GM18498 (cell line): Measurements from ENCODE around the gene DHRS4L2.
"Not testable (repeated sequence)": the region's sequence is repeated elsewhere in the genome, so short reads cannot be mapped to it uniquely, and the experiment has no call there.

Source experiments
- ATAC-seq: cut with Tn5 transposase; IDR thresholded peaks from one replicate; pipeline ENCODE4 v1.9.1; 2021; ENCODE audit warnings: mild to moderate bottlenecking, moderate library complexity; ENCODE audit not compliant: unreplicated experiment

Gene DHRS4L2

GRCh38 chr14:23988607-23989363, at the start of gene DHRS4L2:
Gene DHRS4L2 (plus strand): TSS chr14:23988929. CDS start chr14:23988948, 19 bp downstream.
- peak; percentile 95 for ATAC-seq

- ATAC-seq, result no peak
Measured at GRCh38 chr14:23939607-23940326, 49.0 kb upstream of the DHRS4L2 start.

- no peak for ATAC-seq
Measured at GRCh38 chr14:23941230-23941629, 47.5 kb upstream of the DHRS4L2 start.

- no peak for ATAC-seq
Measured at GRCh38 chr14:23941669-23942068, 47.1 kb upstream of the DHRS4L2 start.

GRCh38 chr14:23942587-23942986, 46.1 kb upstream of the DHRS4L2 start:
- no peak for ATAC-seq

- not testable (repeated sequence) for ATAC-seq
Measured at GRCh38 chr14:23949069-23949468, 39.7 kb upstream of the DHRS4L2 start.

- ATAC-seq, result no peak
Measured at GRCh38 chr14:23950411-23951135, 38.2 kb upstream of the DHRS4L2 start.

GRCh38 chr14:23951136-23951466, 37.6 kb upstream of the DHRS4L2 start:
- not testable (repeated sequence) for ATAC-seq

- ATAC-seq, result no peak
Measured at GRCh38 chr14:23951590-23952201, 37.0 kb upstream of the DHRS4L2 start.

GRCh38 chr14:23953116-23953463, 35.6 kb upstream of the DHRS4L2 start:
- not testable (repeated sequence) for ATAC-seq

- peak; percentile 92 for ATAC-seq
Measured at GRCh38 chr14:23953464-23954278, 35.1 kb upstream of the DHRS4L2 start, which contains the start of gene DHRS4. Gene DHRS4 (plus strand): TSS chr14:23953770. CDS start chr14:23953789, 19 bp downstream.

GRCh38 chr14:23954279-23954614, 34.5 kb upstream of the DHRS4L2 start:
- peak; percentile 15 for ATAC-seq

GRCh38 chr14:23954965-23955364, 33.8 kb upstream of the DHRS4L2 start:
- not testable (repeated sequence) for ATAC-seq

- ATAC-seq, result not testable (repeated sequence)
Measured at GRCh38 chr14:23955811-23956210, 32.9 kb upstream of the DHRS4L2 start.

GRCh38 chr14:23957913-23958569, 30.7 kb upstream of the DHRS4L2 start:
- ATAC-seq, result not testable (repeated sequence)

GRCh38 chr14:23960899-23961298, 27.8 kb upstream of the DHRS4L2 start:
- not testable (repeated sequence) for ATAC-seq

GRCh38 chr14:23961704-23962103, 27.0 kb upstream of the DHRS4L2 start:
- not testable (repeated sequence) for ATAC-seq

- not testable (repeated sequence) for ATAC-seq
Measured at GRCh38 chr14:23969130-23969480, 19.6 kb upstream of the DHRS4L2 start.

GRCh38 chr14:23969481-23970282, 19.0 kb upstream of the DHRS4L2 start:
- peak; percentile 81 for ATAC-seq
